Ishikawa (cell line): ENCODE results near the gene PRR27.

Experiments
- CEBPB ChIP-seq: IDR thresholded peaks from 2 replicates; pipeline ENCODE4 v1.6.1; 2012
- CREB1 ChIP-seq: IDR thresholded peaks from 2 replicates; pipeline ENCODE4 v1.6.1; 2012; ENCODE audit warnings: low read depth
- EGR1 ChIP-seq: IDR thresholded peaks from 2 replicates; pipeline ENCODE4 v1.6.1; 2012
- EP300 ChIP-seq: IDR thresholded peaks from 2 replicates; pipeline ENCODE4 v1.6.1; 2012; ENCODE audit warnings: borderline replicate concordance
- FOXM1 ChIP-seq: IDR thresholded peaks from 2 replicates; pipeline ENCODE4 v1.6.1; 2012; ENCODE audit warnings: low read depth, borderline replicate concordance
- NFIC ChIP-seq: IDR thresholded peaks from 2 replicates; pipeline ENCODE4 v1.6.1; 2012
- RAD21 ChIP-seq: IDR thresholded peaks from 2 replicates; pipeline ENCODE4 v1.6.1; 2012; ENCODE audit warnings: low read depth
- TAF1 ChIP-seq: IDR thresholded peaks from 2 replicates; pipeline ENCODE4 v1.6.1; 2012; ENCODE audit warnings: low read depth, mild to moderate bottlenecking
- TCF12 ChIP-seq: IDR thresholded peaks from 2 replicates; pipeline ENCODE4 v1.6.1; 2012; ENCODE audit warnings: low read depth
- TEAD4 ChIP-seq: IDR thresholded peaks from 2 replicates; pipeline ENCODE4 v1.6.1; 2012
- YY1 ChIP-seq: IDR thresholded peaks from 2 replicates; pipeline ENCODE4 v1.6.1; 2012; ENCODE audit warnings: low read depth
- ZBTB7A ChIP-seq: IDR thresholded peaks from 2 replicates; pipeline ENCODE4 v1.6.1; 2012; ENCODE audit warnings: low read depth
- TF ChIP-seq, protein P1 (sequence below): IDR thresholded peaks from 2 replicates; pipeline ENCODE4 v1.6.1; 2012
- TF ChIP-seq, protein P2 (sequence below): IDR thresholded peaks from 2 replicates; pipeline ENCODE4 v1.6.1; 2012; ENCODE audit warnings: low read depth, mild to moderate bottlenecking
- TF ChIP-seq, protein P3 (sequence below): IDR thresholded peaks from 2 replicates; pipeline ENCODE4 v1.6.1; 2012

Gene PRR27

DNA sequence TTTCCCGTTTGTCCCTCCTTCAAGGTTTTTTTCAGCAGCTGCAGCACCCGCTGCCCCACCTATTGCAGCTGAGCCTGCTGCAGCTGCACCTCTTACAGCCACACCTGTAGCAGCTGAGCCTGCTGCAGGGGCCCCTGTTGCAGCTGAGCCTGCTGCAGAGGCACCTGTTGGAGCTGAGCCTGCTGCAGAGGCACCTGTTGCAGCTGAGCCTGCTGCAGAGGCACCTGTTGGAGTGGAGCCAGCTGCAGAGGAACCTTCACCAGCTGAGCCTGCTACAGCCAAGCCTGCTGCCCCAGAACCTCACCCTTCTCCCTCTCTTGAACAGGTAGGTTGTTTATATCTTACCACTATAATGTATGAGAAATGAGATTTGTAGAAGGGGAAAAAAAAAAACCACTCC is 4.5 kb downstream of the PRR27 start:
- no peak for TF ChIP-seq TEAD4
- no peak for TF ChIP-seq CEBPB
- TF ChIP-seq YY1, result no peak
- no peak for TF ChIP-seq EGR1
- TF ChIP-seq, protein P1, sequence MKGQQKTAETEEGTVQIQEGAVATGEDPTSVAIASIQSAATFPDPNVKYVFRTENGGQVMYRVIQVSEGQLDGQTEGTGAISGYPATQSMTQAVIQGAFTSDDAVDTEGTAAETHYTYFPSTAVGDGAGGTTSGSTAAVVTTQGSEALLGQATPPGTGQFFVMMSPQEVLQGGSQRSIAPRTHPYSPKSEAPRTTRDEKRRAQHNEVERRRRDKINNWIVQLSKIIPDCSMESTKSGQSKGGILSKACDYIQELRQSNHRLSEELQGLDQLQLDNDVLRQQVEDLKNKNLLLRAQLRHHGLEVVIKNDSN, result no peak
- no peak for TF ChIP-seq CREB1
- TF ChIP-seq, protein P2, sequence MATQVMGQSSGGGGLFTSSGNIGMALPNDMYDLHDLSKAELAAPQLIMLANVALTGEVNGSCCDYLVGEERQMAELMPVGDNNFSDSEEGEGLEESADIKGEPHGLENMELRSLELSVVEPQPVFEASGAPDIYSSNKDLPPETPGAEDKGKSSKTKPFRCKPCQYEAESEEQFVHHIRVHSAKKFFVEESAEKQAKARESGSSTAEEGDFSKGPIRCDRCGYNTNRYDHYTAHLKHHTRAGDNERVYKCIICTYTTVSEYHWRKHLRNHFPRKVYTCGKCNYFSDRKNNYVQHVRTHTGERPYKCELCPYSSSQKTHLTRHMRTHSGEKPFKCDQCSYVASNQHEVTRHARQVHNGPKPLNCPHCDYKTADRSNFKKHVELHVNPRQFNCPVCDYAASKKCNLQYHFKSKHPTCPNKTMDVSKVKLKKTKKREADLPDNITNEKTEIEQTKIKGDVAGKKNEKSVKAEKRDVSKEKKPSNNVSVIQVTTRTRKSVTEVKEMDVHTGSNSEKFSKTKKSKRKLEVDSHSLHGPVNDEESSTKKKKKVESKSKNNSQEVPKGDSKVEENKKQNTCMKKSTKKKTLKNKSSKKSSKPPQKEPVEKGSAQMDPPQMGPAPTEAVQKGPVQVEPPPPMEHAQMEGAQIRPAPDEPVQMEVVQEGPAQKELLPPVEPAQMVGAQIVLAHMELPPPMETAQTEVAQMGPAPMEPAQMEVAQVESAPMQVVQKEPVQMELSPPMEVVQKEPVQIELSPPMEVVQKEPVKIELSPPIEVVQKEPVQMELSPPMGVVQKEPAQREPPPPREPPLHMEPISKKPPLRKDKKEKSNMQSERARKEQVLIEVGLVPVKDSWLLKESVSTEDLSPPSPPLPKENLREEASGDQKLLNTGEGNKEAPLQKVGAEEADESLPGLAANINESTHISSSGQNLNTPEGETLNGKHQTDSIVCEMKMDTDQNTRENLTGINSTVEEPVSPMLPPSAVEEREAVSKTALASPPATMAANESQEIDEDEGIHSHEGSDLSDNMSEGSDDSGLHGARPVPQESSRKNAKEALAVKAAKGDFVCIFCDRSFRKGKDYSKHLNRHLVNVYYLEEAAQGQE, result no peak
- TF ChIP-seq, protein P3, sequence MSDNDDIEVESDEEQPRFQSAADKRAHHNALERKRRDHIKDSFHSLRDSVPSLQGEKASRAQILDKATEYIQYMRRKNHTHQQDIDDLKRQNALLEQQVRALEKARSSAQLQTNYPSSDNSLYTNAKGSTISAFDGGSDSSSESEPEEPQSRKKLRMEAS, result no peak
- TF ChIP-seq NFIC, result no peak
- TF ChIP-seq TCF12, result no peak

DNA sequence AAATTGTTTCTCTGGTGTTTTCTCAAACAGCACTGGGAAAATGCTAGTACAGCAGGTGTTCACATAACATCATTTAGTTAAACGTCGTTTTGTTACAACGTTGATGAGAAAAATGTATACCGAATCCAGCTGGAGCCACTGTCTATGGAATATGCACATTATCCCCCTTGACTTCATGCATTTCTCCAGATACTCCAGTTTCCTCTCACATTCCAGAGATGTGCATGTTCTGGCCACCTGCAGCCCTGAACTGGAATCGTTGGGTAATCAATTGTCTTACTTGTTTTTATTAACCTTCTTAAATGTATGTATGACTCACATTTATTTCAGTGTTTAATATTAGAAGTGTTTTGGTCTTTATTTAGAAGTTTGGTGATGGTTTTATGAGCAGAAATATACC is 23.1 kb downstream of the PRR27 start:
- no peak for TF ChIP-seq EGR1
- no peak for TF ChIP-seq TEAD4
- TF ChIP-seq CEBPB, result no peak
- TF ChIP-seq NFIC, result no peak
- TF ChIP-seq, protein P1, result no peak
- TF ChIP-seq, protein P2, result no peak
- TF ChIP-seq CREB1, result no peak
- TF ChIP-seq RAD21, result no peak
- no peak for TF ChIP-seq EP300

DNA sequence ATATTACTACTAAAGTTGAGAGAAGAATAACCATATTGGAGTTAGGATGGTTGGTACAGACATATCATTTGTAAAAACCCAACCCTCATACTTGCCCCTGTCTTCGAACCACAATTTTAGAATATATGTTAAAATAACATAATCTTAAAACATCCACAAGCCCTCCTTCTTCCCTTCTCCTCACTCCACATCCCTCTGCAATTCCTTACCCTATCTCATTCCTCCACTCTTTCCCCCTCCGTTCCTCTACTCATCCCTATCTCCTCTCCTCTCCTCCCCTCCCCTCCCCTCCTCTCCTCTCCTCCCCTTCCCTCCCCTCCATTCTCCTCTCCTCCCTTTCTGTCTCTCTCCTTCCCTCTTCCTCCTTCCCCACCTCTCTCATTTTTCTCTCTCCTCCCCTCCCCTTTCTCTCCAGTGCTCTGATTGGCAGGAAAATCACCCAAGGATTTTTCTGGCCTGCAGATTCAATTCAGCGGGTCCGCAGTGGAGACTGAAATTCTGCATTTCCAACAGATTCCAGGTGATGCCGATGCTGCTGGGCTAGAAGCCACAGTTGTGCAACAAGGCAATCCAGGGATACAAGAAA is 24.1 kb downstream of the PRR27 start:
- no peak for TF ChIP-seq EP300
- TF ChIP-seq CREB1, result no peak
- TF ChIP-seq FOXM1, result no peak
- no peak for TF ChIP-seq CEBPB
- TF ChIP-seq RAD21, result no peak
- TF ChIP-seq TEAD4, result no peak
- TF ChIP-seq, protein P3, result no peak
- TF ChIP-seq, protein P2, result no peak
- no peak for TF ChIP-seq EGR1
- no peak for TF ChIP-seq ZBTB7A
- TF ChIP-seq YY1, result no peak
- TF ChIP-seq, protein P1, result no peak
- TF ChIP-seq TAF1, result no peak

DNA sequence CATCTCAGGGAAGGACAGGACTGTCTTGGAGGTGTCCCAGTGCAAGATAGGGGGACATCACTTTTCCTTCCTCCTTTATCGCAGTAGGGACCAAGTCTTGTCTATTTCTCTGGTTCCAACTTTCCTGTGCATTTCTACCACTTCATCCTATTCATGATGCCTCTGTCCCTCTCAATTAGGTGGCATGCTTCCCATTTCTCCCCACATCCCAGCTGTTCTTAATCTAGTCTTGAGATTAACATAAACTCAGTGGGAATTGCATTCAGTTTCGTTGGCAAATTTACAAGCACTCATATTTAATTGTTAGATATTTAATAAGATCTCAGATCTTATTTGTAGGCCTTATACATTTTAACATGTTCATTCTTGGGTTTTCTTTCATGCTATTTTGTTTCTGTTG is 25.8 kb downstream of the PRR27 start:
- TF ChIP-seq, protein P1, result no peak

DNA sequence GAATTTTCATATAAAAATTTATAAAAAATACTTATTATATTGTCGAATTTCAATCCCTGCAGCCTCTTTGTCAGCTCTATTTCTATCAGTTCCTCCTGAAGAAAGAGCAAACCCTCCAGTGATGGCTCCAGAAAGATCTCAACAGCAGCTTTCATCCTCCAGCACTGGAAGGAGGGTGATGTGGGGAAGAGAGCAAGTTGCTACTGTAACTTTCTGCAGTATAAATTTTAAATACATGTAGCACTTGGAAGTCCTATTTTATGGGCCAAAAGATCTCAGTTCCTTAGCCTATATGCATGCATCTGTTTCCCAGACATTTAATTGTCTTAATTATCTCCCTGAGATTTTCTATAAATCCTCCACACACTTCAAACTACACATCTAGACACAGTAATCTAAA is 27.8 kb downstream of the PRR27 start:
- TF ChIP-seq, protein P3, result no peak
- TF ChIP-seq TCF12 (no peak), EP300 (no peak), NFIC (no peak), TAF1 (no peak), TEAD4 (no peak), YY1 (no peak), RAD21 (no peak), CREB1 (no peak), CEBPB (no peak), ZBTB7A (no peak)
- TF ChIP-seq, protein P1, result no peak
